HG02943 (cell line): ENCODE data around the gene PSMC3.

ENCODE experiments used
- ATAC-seq: cut with Tn5 transposase; IDR thresholded peaks from one replicate; pipeline ENCODE4 v1.9.1; 2021; ENCODE audit warnings: mild to moderate bottlenecking, low read depth, moderate library complexity; ENCODE audit not compliant: unreplicated experiment

PSMC3 gene

DNA sequence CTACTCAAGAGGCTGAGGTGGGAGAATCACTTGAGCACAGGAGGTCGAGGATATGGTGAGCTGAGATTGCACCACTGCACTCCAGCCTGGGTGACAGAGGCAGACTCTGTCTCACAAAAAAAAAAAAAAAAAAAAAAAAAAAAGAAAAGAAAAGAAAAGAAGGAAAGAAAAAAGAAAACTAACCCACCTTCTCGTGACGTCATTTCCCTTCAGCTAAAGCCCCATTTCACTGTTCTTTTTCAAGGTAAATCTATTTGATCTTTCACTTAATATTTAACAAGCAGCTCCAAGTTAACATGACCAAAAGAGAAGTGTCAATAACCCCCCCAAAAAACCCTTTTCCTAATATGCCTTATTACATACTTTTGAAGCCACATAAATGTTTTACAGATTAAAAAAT, 17.6 kb upstream of the PSMC3 start:
- ATAC-seq = no peak

DNA sequence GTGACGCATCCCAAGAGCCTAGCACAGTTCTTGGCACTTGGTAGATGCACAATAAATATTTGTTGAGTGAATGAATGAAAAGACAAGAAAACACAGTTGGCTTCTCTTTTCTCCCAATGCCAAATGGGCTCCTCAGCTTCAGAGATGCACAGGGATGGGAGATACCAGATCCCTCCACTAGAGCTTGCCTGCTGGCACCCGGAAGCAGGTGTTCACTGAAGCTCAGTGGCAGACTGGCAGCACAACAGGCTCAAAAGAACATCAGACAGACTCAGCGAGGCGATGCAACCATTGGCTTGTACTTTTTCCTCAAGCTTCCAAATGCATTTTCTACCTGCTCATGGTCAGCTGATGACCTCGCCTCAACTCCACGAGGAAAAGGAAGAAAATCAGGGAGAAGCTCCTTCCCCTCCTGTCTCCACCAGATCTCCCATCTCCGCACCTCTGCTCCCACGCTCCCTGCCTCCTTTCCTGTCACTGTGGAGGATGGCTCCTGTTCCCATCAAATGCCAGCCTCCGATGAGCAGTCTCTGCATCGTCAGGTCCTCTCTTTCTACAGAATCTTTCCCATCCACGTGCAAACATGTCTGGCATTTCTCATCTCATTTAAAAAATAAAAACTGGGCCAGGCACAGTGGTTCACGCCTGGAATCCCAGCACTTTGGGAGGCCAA, 16.9 kb upstream of the PSMC3 start:
- ATAC-seq = no peak

GRCh38 chr11:47442514-47442913, 16.3 kb upstream of the PSMC3 start:
- no peak for ATAC-seq

DNA sequence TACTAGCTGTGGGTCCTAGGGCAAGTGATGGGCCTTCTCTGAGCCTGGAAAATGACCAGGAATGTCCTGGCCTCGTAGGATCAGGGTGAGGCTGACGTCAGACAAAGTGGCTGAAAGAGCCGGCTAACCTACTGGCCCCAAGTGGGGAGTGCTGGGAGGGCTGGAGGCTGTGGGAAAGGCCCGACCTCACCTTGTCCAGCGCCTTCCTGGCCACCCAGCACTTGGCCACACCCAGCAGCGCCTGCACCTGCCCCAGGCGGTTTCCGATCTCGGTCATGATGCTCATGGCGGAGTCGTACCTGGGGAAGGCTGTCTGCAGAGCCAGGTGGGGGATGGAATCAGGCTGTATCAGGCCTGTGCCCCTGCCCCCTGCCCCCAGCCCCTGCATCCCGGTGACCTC, 15.2 kb upstream of the PSMC3 start:
- no peak for ATAC-seq

- ATAC-seq = no peak
Measured at GRCh38 chr11:47440054-47440476, 13.8 kb upstream of the PSMC3 start.

DNA sequence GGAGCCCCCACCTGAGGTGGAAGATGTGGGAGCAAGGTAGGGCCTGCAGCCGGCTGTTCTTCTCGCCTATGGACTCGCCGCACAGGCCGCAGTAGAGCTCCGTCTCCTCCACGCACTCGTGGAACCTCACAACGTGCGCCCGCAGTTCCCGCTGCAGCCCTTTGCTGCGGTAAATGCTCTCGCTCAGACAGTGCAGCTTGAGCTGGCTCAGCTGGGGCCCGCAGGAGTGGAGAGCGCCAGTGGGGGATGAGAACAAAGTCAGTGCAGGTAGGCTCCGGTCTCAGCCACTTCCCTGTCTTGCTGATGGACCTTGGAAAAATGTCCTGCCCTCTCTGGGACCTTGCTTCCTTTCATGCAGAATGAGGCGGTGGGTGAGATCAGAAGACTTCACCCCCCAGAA, 12.5 kb upstream of the PSMC3 start:
- ATAC-seq = no peak

- no peak for ATAC-seq
Measured at GRCh38 chr11:47437746-47438418, 11.6 kb upstream of the PSMC3 start.

DNA sequence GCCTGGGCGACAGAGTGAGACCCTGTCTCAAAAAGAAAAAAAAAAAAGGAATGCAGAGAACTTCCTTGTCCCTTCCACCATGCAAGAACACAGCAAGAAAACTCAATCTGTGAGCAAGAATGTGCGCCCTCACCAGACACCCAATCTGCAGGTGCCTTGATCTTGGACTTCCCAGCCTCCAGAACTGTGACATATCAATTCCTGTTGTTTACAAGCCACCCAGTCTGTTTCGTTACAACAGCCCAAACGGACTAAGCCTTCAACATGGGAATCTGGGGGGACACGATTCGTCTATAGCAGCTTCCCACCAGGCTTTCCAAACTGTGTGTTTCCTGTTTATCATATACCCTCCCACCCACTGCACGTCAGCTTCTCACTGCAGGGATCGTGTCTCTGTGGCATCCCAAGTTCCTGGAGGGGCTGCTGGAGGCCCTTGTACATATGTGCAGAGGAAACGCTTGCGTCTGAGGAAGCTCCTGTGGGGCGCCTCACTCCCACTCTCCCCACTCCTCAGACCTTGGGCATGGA, 11.0 kb upstream of the PSMC3 start:
- ATAC-seq = no peak

DNA sequence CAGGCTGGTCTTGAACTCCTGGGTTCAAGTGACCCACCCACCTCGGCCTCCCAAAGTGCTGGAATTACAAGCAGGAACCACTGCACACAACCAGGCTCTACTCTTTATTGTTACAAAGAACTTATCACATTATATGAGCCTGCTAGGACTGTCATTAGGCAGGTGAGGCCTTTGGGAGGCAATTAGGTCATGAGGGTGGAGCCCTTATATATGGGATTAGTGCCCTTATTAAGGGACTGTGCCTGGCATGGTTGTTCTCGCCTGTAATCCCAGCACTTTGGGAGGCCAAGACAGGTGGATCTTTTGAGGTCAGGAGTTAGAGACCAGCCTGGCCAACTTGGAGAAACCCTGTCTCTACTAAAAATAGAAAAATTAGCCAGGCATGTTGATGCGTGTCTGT, 10.5 kb upstream of the PSMC3 start:
- ATAC-seq = no peak

GRCh38 chr11:47435687-47436086, 9.4 kb upstream of the PSMC3 start:
- ATAC-seq = no peak

- no peak for ATAC-seq
Measured at GRCh38 chr11:47434011-47434786, 8.0 kb upstream of the PSMC3 start.

DNA sequence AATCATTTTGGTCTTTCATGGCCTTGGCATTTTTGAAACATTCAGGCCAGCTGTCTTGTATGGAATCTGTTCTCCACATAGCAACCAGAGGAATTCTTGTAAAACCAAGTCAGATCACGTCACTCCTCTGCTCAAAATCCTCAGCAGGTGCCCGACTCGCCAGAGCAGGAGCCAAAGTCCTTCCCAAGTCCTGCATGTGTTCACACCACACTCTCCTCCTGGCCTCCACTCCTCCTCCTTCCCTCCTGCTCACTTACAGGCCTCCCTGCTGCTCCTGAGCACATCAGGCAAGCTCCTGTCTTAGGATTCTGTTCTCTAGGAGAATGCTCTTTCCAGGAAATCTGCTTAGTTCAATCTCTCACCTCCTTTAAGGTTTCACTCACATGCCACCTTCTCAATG, 6.9 kb upstream of the PSMC3 start:
- no peak for ATAC-seq

DNA sequence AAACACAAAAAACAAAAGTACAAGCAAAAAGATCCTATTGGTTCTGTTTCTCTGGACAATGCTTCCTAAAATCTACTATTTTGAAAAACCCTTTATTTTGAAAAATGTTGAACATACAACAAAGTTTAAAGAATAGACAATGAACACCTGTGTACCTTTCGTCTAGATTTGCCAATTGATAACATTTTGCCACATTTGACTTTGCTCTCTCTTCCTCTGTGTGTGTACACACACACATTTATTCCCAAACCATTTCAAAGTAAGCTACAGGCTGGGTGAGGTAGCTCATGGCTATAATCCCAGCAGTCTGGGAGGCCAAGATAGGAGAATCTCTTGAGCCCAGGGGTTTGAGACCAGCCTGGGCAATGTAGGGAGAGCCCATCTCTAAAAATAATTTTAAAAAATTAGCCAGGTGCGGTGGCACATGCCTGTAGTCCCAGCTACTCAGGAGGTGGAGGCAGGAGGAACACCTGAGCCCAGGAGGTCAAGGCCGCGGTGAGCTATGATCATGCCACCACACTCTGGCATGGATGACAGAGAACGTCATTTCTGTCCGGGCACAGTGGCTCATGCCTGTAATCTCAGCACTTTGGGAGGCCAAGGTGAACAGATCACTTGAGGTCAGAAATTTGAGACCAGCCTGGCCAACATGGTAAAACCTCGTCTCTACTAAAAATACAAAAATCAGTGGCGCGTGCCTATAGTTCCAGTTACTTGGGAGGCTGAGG, 5.3 kb upstream of the PSMC3 start:
- no peak for ATAC-seq

- no peak for ATAC-seq
Measured at GRCh38 chr11:47430524-47430923, 4.3 kb upstream of the PSMC3 start.

GRCh38 chr11:47425611-47426010, 628 bp downstream of the PSMC3 start:
- ATAC-seq = no peak

DNA sequence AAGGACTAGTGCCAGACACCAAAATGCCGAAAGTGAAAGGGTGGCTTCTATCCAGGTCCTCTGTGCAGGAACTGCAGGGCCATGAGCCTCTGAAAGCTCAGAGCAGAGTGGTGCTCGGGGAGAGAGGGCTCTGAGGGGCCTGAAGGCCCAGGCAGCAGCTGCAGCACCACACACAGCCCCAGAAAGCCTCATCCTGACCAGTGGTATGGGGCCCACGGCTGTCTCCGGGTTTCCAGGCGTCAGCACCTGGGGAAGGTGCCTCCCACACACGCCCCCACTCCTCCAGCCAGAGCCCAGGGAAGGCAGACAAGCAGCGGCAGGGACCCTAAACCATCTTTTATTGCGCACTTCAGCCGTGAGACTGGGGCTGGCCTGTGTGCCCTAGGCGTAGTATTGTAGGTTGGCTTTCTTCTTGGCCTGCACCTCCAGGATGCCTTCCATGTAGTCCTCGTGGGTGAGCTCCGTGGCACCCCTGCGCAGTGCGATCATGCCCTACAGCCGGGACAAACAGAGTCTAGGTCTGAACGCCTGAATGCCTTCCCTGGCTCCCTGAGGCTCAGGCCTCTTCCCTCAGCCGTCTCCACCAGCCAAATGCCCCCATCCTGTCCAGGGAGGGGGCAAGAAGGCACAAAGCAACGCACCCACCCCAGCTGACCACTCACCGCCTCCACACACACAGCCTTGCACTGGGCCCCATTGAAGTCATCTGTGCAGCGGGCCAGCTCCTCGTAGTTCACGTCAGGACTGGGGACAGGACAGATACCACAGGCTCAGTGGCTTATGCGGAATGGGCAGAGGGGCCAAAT, 7.6 kb downstream of the PSMC3 start:
- no peak for ATAC-seq

DNA sequence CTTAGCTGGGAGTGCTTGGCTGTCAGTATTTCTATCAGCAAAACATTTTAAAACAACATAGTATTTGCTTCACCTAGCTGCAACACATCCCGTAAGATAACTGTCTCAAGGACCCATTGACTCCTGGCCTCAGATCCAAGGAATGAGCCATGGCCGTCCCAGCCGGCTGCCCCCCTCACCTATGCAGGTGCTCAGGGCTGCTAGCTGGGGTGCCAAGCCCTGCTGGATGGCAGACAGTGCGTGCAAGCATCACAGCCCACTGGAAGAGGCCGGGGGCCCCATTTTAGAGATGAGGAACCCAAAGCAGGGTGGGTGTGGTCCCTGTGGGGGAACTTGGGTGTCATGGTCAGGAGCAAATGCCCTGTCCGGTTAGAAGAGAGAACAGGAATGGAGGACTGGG, 8.5 kb downstream of the PSMC3 start:
- ATAC-seq = no peak

- no peak for ATAC-seq
Measured at GRCh38 chr11:47415949-47416472, 10.2 kb downstream of the PSMC3 start.

DNA sequence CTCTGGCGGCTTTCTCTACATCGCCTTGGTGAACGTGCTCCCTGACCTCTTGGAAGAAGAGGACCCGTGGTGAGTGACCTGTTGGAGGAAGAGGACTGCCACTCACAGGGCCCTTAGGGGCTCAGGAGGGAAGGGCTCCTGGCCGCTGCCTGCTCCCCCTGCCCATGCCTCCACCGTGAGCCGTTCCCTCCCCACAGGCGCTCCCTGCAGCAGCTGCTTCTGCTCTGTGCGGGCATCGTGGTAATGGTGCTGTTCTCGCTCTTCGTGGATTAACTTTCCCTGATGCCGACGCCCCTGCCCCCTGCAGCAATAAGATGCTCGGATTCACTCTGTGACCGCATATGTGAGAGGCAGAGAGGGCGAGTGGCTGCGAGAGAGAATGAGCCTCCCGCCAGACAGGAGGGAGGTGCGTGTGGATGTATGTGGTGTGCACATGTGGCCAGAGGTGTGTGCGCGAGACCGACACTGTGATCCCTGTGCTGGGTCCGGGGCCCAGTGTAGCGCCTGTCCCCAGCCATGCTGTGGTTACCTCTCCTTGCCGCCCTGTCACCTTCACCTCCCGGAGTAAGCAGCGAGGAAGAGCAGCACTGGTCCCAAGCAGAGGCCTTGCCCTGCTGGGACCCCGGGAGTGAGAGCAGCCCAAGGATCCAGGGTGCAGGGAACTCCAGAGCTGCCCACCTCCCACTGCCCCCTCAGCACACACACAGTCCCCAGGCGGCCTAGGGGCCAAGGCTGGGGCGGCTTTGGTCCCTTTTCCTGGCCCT, 11.0 kb downstream of the PSMC3 start:
- ATAC-seq = no peak
